Right lobe of liver (tissue), 4 donors: ENCODE results near the gene SPATA2.

Source experiments
- CTCF ChIP-seq, 4 donors: fragments of 200-600 bp in 3 of 4; fragments of 450-650 bp in 1 of 4; IDR thresholded peaks; one replicate each; pipeline versions ENCODE4 v1.5.1 to v1.8.0; 2016 to 2022; ENCODE audit warnings: antibody characterized with exemption in 4 of 4, mild to moderate bottlenecking in 2 of 4
- POLR2A ChIP-seq: fragments of 450-650 bp; IDR thresholded peaks from one replicate; pipeline ENCODE4 v1.6.1; 2017; ENCODE audit warnings: antibody characterized with exemption, mild to moderate bottlenecking
- donor health status: DM: no; HTN: no; CAD: no.
- donor health status: DM: no; HTN: no; CAD: no.
- donor health status: DM: no; HTN: yes; CAD: no.

GRCh38 chr20:49908258-49908565, 7.1 kb downstream of the SPATA2 start:
- TF ChIP-seq POLR2A (no peak), CTCF (IDR thresholded peaks at IDR 0.05) (no peak)
